OCI-LY7 (cell line): ENCODE data around the gene DGAT2. TPM values are rescaled to one million over a fixed set of nuclear protein-coding genes. Genes with fewer than 3 reads are reported as not detected.

Experiments used
- BruUV-seq: library from RNA; stranded (reverse); fragments of 400-500 nt; replicated peaks from 2 replicates; lab custom pipeline; 2021; lab: Mats Ljungman, UMichigan
- CTCF ChIA-PET: fragments of 300-600 bp; sonication (Branson Sonifier 250); formaldehyde crosslinking; loops from one replicate; lab custom pipeline; 2022; ENCODE audit warnings: antibody characterized with exemption; ENCODE audit not compliant: unreplicated experiment; lab: Charles Lee
- POLR2A ChIA-PET: fragments of 300-600 bp; sonication (Branson Sonifier 250); formaldehyde crosslinking; loops from one replicate; lab custom pipeline; 2022; ENCODE audit warnings: antibody characterized with exemption; lab: Charles Lee
- DNase-seq: peaks from one replicate; pipeline ENCODE4 v3.0.0-alpha.2; 2015; ENCODE audit warnings: low spot score
- H2AFZ ChIP-seq: fragments of 200-600 bp; sonication (generic), shearing (Covaris generic); 2 replicates; pipeline ENCODE4 v1.6.1; 2014; ENCODE audit warnings: mild to moderate bottlenecking, antibody characterized with exemption, low read length, moderate library complexity
- H3K27ac ChIP-seq: fragments of 200-600 bp; sonication (generic); 2 replicates; pipeline ENCODE4 v1.5.1; 2014; ENCODE audit warnings: mixed run types, low read depth, mild to moderate bottlenecking, moderate library complexity, low read length, inconsistent platforms; ENCODE audit not compliant: poor library complexity, severe bottlenecking
- H3K36me3 ChIP-seq: fragments of 200-600 bp; sonication (generic); 2 replicates; pipeline ENCODE4 v1.6.1; 2014; ENCODE audit warnings: mild to moderate bottlenecking, antibody characterized with exemption, low read length, moderate library complexity, mixed read lengths; ENCODE audit not compliant: insufficient read depth
- H3K4me1 ChIP-seq: fragments of 200-600 bp; sonication (generic); 2 replicates; pipeline ENCODE4 v1.5.1; 2014; ENCODE audit warnings: mild to moderate bottlenecking, low read length; ENCODE audit not compliant: insufficient read depth, poor library complexity, severe bottlenecking
- H3K4me2 ChIP-seq: fragments of 200-600 bp; sonication (generic); 2 replicates; pipeline ENCODE4 v1.6.1; 2014; ENCODE audit warnings: mild to moderate bottlenecking, low read length
- H3K4me3 ChIP-seq: fragments of 200-600 bp; sonication (generic); 2 replicates; pipeline ENCODE4 v1.5.1; 2014; ENCODE audit warnings: mild to moderate bottlenecking, low read depth, low read length; ENCODE audit not compliant: poor library complexity, severe bottlenecking
- H3K79me2 ChIP-seq: fragments of 200-600 bp; sonication (generic); 2 replicates; pipeline ENCODE4 v1.6.1; 2016; ENCODE audit warnings: low read depth, mild to moderate bottlenecking, low read length, moderate library complexity, mixed read lengths; ENCODE audit not compliant: insufficient read depth
- H3K9me2 ChIP-seq: fragments of 200-600 bp; sonication (generic); 2 replicates; pipeline ENCODE4 v1.6.1; 2016; ENCODE audit warnings: mild to moderate bottlenecking, low read length, mixed read lengths; ENCODE audit not compliant: insufficient read depth
- H3K9me3 ChIP-seq: fragments of 200-600 bp; sonication (generic); 2 replicates; pipeline ENCODE4 v1.6.1; 2014; ENCODE audit warnings: mild to moderate bottlenecking, mixed run types, low read length, mixed read lengths
- H4K20me1 ChIP-seq: fragments of 200-600 bp; sonication (generic); 2 replicates; pipeline ENCODE4 v1.6.1; 2014; ENCODE audit warnings: mild to moderate bottlenecking, antibody characterized with exemption, low read length, moderate library complexity, mixed read lengths; ENCODE audit not compliant: insufficient read depth
- CTCF ChIP-seq: fragments of 200-600 bp; sonication (generic); conservative IDR thresholded peaks from 2 replicates; pipeline ENCODE4 v1.5.1; 2014; ENCODE audit warnings: mild to moderate bottlenecking, antibody characterized with exemption, low read length, moderate library complexity, mixed read lengths
- EZH2phosphoT487 ChIP-seq: fragments of 200-600 bp; sonication (generic); IDR thresholded peaks from 2 replicates; pipeline ENCODE4 v1.6.1; 2018; ENCODE audit warnings: low read depth, borderline replicate concordance, mild to moderate bottlenecking, mixed run types, antibody characterized with exemption, low read length, moderate library complexity, mixed read lengths
- intact Hi-C: fragments of 100-400 bp; cut with micrococcal nuclease; formaldehyde crosslinking; loops from one replicate; pipeline ENCODE4 v1.10.0; 2022; ENCODE audit not compliant: unreplicated experiment
- total RNA-seq, 2 experiments: library from RNA; depleted of rRNA in 1 of 2; stranded (reverse); fragments of >200 nt in 1 of 2; shearing (Covaris generic) in 1 of 2; gene quantifications; 2 replicates each; pipeline ENCODE4 v1.2.3, GENCODE V29; 2014 to 2022

The DGAT2 gene
- total RNA-seq, 2 experiments from 2014 or later, result 5.6 to 6.5 TPM

GRCh38 chr11:75781296-75781695 lies 12.7 kb downstream of the DGAT2 start:
- H3K4me1 ChIP-seq, result peaks cover 5% of the 10 kb centered on the region
- no TSS peak for BruUV-seq
- no peaks in the 10 kb centered on the region for H4K20me1 ChIP-seq
- DNase-seq, result no peak
- no peak overlapping the region for H3K4me2 ChIP-seq
- no peak overlapping the region for H3K27ac ChIP-seq
- no peak overlapping the region for H2AFZ ChIP-seq
- H3K9me3 ChIP-seq, result no peaks in the 10 kb centered on the region
- no peak for TF ChIP-seq EZH2phosphoT487
- no peak for TF ChIP-seq CTCF
- intact Hi-C loops, result no loop called here
- ChIA-PET POLR2A (interaction anchor here (1.4 kb wide), 1 partner anchor 33 kb away, joined by 3 read pairs; no protein-coding TSS in a partner anchor), CTCF (no interaction called here)
- no peaks in the 10 kb centered on the region for H3K79me2 ChIP-seq
- no peak overlapping the region for H3K4me3 ChIP-seq
- no peaks in the 10 kb centered on the region for H3K9me2 ChIP-seq
- no peaks in the 10 kb centered on the region for H3K36me3 ChIP-seq

GRCh38 chr11:75781831-75782230 lies 13.3 kb downstream of the DGAT2 start:
- TF ChIP-seq EZH2phosphoT487 (no peak), CTCF (no peak)
- H3K27ac ChIP-seq, result no peak overlapping the region
- no peak for DNase-seq
- no peaks in the 10 kb centered on the region for H3K9me3 ChIP-seq
- POLR2A ChIA-PET, result interaction anchor here (1.4 kb wide), 1 partner anchor 32 kb away, joined by 3 read pairs; no protein-coding TSS in a partner anchor
- H3K36me3 ChIP-seq, result no peaks in the 10 kb centered on the region
- peaks cover 5% of the 10 kb centered on the region for H3K4me1 ChIP-seq
- H3K79me2 ChIP-seq, result no peaks in the 10 kb centered on the region
- CTCF ChIA-PET, result no interaction called here
- H3K9me2 ChIP-seq, result no peaks in the 10 kb centered on the region
- no peaks in the 10 kb centered on the region for H4K20me1 ChIP-seq
- H3K4me2 ChIP-seq, result no peak overlapping the region
- intact Hi-C loops, result no loop called here
- H2AFZ ChIP-seq, result no peak overlapping the region
- BruUV-seq, result no TSS peak
- no peak overlapping the region for H3K4me3 ChIP-seq

DNA sequence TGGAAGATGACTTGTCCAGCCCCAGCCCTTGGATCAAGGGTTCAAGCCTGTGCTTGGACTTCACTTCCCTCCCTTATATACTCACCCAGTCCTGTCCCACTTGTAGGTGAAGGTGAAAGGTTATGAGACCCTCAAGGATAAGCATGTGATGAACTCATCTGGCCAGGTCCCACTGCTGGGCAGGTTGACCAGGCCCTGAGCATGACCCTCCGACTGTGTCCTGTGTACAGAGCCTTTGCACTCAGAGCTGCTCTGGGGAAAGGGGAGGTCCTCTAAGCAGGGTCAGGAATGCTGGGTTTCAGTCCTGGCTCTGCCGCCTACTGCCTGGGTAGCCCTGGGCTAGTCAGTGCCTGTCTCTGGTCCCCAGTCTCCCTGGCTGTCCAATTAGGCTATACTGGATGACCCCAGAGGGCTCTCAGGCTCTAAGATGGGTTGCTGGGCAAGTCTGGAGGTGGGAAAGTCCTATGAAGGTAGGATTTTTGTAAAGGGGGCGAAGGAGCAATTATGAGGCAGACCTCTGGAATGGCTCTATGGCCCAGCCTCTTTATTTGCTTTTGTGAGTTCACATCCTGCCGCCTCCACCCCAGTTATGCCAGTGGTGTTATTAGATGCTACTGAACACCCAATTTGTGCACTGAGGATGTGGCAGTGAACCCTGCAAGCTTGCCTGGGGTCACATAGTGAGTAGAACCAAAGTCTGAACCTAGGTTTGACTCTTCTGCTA lies 14.1 kb downstream of the DGAT2 start:
- H3K79me2 ChIP-seq, result no peaks in the 10 kb centered on the region
- ChIA-PET POLR2A (interaction anchor here (1.0 kb wide), 1 partner anchor 10 kb away, joined by 3 read pairs; no protein-coding TSS in a partner anchor), CTCF (no interaction called here)
- BruUV-seq, result no TSS peak
- no peak for DNase-seq
- no peaks in the 10 kb centered on the region for H3K4me1 ChIP-seq
- H3K27ac ChIP-seq, result no peak overlapping the region
- H4K20me1 ChIP-seq, result no peaks in the 10 kb centered on the region
- no peak overlapping the region for H3K4me2 ChIP-seq
- no peak for TF ChIP-seq EZH2phosphoT487
- no peak for TF ChIP-seq CTCF
- H3K9me3 ChIP-seq, result no peaks in the 10 kb centered on the region
- no peaks in the 10 kb centered on the region for H3K36me3 ChIP-seq
- H3K4me3 ChIP-seq, result no peak overlapping the region
- intact Hi-C loops, result no loop called here
- no peak overlapping the region for H2AFZ ChIP-seq
- H3K9me2 ChIP-seq, result no peaks in the 10 kb centered on the region
